Activated T-helper 2 cell treated with anti-CD3 and anti-CD28 coated beads, Interferon-gamma antibody, Interleukin-2, Interleukin-4, amounts not matched to agents 10 μg/mL and 5 μg/mL and 100 μg/mL, durations not matched to agents 14 hours and 24 hours and 36 hours (primary cell): Measurements from ENCODE around the gene MYO1A. TPM values are rescaled to one million over a fixed set of nuclear protein-coding genes. Genes with fewer than 3 reads are reported as not detected.
"Not testable (repeated sequence)": the region's sequence is repeated elsewhere in the genome, so short reads cannot be mapped to it uniquely, and the experiment has no call there.

Source experiments
- DNase-seq: peaks from one replicate; pipeline ENCODE4 v3.0.0; 2021; ENCODE audit warnings: low spot score
- H3K27ac Mint-ChIP-seq: one replicate; pipeline ENCODE4 v1.8.0; 2021; ENCODE audit warnings: mixed read lengths
- H3K27me3 Mint-ChIP-seq: one replicate; pipeline ENCODE4 v1.8.0; 2021; ENCODE audit warnings: low read depth, mixed read lengths
- H3K36me3 Mint-ChIP-seq: one replicate; pipeline ENCODE4 v1.8.0; 2021; ENCODE audit warnings: low read depth, mixed read lengths
- H3K4me1 Mint-ChIP-seq: one replicate; pipeline ENCODE4 v1.8.0; 2021; ENCODE audit warnings: low read depth, mixed read lengths
- H3K4me3 Mint-ChIP-seq: one replicate; pipeline ENCODE4 v1.8.0; 2021; ENCODE audit warnings: low read depth, mild to moderate bottlenecking, moderate library complexity, mixed read lengths
- H3K9me3 Mint-ChIP-seq: one replicate; pipeline ENCODE4 v1.8.0; 2021; ENCODE audit warnings: mixed read lengths
- intact Hi-C: fragments of 100-400 bp; cut with micrococcal nuclease; formaldehyde crosslinking; loops from one replicate; pipeline ENCODE4 v1.15.1; 2023
- total RNA-seq: library from RNA; stranded (reverse); gene quantifications from 2 replicates; pipeline ENCODE4 v1.2.3, GENCODE V29; 2022

Gene MYO1A
- total RNA-seq, 1 donor from 2014 or later, result 4.2 TPM

DNA sequence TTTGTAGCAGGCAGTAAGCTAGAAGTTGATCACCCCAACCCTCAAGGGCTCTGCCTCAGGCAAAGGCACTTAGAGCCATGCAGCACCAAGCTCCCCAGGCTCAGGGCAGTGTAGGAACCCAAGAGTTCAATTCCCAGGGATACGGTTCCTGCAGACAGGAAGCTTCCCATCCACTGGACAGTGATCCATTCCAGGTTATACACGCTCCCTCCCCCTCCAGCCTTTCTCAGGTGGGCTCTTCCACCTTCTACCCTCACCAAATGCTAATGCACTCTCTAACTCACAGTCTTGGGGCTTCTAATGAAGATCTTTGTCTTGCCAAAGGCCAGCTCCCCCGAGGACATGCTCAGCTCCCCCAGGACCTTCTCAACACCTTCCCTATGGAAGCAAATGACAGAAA lies 12.7 kb downstream of the MYO1A start:
- Mint-ChIP-seq H3K4me3 (no peak overlapping the region), H3K27me3 (no peaks in the 10 kb centered on the region), H3K36me3 (no peaks in the 10 kb centered on the region), H3K9me3 (no peaks in the 10 kb centered on the region), H3K27ac (no peak overlapping the region), H3K4me1 (no peaks in the 10 kb centered on the region)
- intact Hi-C loops, result no loop called here
- DNase-seq, result no peak

DNA sequence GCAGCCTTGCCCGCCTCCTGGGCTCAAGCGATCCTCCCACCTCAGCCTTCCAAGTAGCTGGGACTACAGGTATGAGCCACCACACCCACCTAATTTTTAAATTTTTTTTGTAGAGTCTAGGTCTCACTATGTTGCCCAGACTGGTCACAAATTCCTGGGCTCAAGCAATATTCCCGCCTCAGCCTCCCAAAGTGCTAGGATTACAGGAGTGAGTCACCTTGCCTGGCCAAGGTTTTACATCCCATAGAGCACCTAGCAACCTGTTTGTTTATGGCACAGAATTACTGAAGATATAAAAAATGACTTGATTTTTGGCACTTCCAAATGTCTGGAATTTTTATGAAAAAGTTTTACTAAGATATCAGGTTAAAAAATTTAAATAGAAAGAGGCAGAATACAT lies 16.5 kb downstream of the MYO1A start:
- H3K4me1 Mint-ChIP-seq, result peaks cover 16% of the 10 kb centered on the region
- intact Hi-C loops, result no loop called here
- no peaks in the 10 kb centered on the region for H3K27me3 Mint-ChIP-seq
- H3K27ac Mint-ChIP-seq, result no peak overlapping the region
- no peak for DNase-seq
- H3K4me3 Mint-ChIP-seq, result no peak overlapping the region
- no peaks in the 10 kb centered on the region for H3K36me3 Mint-ChIP-seq
- no peaks in the 10 kb centered on the region for H3K9me3 Mint-ChIP-seq

DNA sequence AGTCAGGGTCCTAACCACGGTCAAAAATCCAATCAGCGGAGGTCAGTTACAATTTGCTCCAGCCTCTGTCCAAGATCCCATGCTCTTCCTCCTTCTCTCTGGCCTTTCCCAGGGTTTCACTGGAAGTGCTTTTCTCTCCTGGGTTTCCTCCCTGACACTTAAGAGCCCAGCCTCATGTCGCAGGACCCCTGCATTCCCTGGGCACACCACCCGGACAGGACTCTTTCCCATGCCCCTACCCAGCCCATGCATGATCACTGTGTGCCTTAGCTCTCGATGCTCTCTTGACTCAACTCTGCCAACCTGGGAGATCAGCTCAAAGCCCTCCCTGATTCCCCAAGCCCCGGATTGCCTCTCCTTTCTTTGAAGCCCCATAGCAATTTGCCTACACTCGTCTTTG lies 18.1 kb downstream of the MYO1A start:
- H3K36me3 Mint-ChIP-seq, result no peaks in the 10 kb centered on the region
- no peaks in the 10 kb centered on the region for H3K27me3 Mint-ChIP-seq
- H3K9me3 Mint-ChIP-seq, result no peaks in the 10 kb centered on the region
- H3K4me3 Mint-ChIP-seq, result no peak overlapping the region
- H3K4me1 Mint-ChIP-seq, result peaks cover 26% of the 10 kb centered on the region
- intact Hi-C loops, result loop anchor here (1.0 kb wide), 1 partner anchor 31 kb away; no protein-coding TSS in a partner anchor
- no peak for DNase-seq
- H3K27ac Mint-ChIP-seq, result no peak overlapping the region

DNA sequence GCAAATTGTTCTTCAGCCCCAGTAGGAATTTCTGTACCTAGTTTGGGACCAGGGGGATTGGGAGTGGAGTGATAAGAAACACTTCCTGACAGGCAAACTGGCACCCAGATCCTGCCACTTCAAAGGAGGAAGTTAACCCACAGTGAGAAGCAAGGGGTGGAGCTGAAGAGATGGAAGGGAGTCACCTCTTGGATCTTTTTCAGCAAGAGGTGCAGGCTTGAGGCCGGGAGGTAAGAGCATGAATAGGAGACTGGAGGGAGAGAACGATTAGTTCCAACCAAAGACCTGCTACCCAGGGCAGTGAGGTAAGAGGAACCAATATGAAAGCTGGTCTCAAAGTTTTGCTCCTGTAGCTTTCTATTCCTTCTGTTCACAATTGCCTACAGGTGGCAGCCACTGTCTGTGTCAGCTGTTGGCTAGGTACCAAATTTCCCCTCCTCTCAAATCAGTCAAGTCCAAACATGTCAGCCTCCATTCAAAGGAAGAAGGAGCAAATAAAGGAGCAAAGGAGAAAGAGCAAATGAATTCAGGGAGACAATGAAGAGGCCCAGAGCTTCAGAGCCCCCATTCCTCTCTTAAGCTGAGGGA lies 18.7 kb downstream of the MYO1A start:
- intact Hi-C loops, result loop anchor here (1.0 kb wide), 1 partner anchor 31 kb away; no protein-coding TSS in a partner anchor
- H3K36me3 Mint-ChIP-seq, result no peaks in the 10 kb centered on the region
- DNase-seq, result no peak
- H3K27ac Mint-ChIP-seq, result no peak overlapping the region
- no peaks in the 10 kb centered on the region for H3K27me3 Mint-ChIP-seq
- H3K4me3 Mint-ChIP-seq, result no peak overlapping the region
- H3K4me1 Mint-ChIP-seq, result peaks cover 31% of the 10 kb centered on the region
- no peaks in the 10 kb centered on the region for H3K9me3 Mint-ChIP-seq

DNA sequence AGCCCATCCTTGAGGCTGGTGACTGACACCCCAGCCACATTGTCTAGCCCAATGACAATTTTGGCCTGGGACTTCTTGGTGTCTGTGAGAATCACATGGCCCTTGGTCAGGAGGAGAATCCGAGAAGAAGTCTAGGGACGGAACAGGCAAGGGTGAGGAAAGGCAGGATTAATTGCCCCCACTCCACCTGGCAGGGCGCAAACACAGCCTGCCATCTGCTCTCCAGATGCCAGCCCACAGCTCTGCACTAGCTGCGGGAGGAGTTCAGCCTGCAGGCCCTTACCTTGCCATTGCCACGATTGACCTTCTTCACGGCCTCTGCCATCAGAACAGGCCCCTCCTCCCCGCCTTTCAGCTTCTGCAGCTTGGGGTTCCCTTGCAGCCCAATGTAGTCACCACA lies 20.5 kb downstream of the MYO1A start:
- no peaks in the 10 kb centered on the region for H3K36me3 Mint-ChIP-seq
- H3K27ac Mint-ChIP-seq, result no peak overlapping the region
- intact Hi-C loops, result no loop called here
- no peaks in the 10 kb centered on the region for H3K27me3 Mint-ChIP-seq
- no peak for DNase-seq
- H3K9me3 Mint-ChIP-seq, result no peaks in the 10 kb centered on the region
- H3K4me1 Mint-ChIP-seq, result peaks cover 35% of the 10 kb centered on the region
- no peak overlapping the region for H3K4me3 Mint-ChIP-seq

DNA sequence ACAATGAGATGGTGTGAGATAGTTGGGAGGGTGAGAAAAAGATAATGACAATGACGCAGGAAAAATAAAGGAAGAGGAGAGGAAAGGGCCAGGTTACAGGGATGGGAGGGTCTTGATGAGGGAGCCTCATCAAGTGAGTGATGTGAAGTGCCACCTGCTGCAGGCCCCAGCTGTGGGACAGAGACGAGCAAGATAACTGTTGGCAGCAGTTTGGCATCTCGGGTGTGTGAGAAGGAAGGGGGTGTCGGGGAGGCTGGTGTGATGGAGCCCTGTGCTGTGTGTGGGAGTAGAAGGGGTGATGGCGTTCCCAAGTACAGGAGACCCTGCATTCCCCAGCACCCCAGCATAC lies 22.1 kb downstream of the MYO1A start:
- peaks cover 35% of the 10 kb centered on the region for H3K4me1 Mint-ChIP-seq
- H3K9me3 Mint-ChIP-seq, result no peaks in the 10 kb centered on the region
- no peak overlapping the region for H3K4me3 Mint-ChIP-seq
- no peaks in the 10 kb centered on the region for H3K36me3 Mint-ChIP-seq
- H3K27ac Mint-ChIP-seq, result peak overlapping the region; percentile 81
- DNase-seq, result no peak
- intact Hi-C loops, result loop anchor here (2.0 kb wide), 1 partner anchor 17 kb away; no protein-coding TSS in a partner anchor
- no peaks in the 10 kb centered on the region for H3K27me3 Mint-ChIP-seq

DNA sequence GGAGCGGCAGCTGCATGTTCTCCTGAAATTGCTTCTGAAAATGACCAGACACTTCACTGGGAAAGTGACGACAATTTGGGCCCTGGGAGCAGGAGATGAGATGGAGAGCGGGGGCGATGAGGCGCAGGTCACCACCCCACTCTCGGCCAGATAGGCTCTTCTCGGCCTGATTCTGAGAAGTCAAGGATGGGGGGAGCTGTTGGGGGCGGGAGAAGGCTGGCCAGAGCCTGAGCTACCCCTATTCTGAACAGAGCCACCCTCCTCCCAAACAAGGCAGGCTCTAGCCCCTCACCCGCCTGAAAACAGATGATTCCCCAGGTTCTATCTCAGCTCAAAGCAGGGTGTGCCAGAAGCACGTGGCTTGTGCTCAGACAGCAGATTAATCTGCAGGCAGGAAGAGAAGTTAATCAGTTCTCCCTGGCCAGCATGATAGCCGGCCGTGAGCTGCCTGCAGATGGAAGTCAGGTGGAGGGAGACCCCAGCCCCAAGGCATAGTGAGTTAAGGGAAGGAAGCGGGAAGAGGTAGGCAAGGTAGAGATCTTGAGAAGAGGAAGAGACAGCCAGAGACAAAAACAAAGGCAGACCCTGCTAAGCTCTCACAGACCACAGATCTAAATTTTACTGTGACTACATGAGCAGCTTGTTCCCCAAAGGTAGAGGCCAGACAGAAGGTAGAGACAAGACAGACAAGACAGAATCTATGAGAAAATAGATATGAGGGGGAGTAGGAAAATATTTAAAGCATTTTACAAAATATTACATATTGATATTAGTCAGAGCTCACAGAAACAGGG lies 22.7 kb downstream of the MYO1A start:
- Mint-ChIP-seq H3K27me3 (no peaks in the 10 kb centered on the region), H3K4me1 (peaks cover 35% of the 10 kb centered on the region), H3K36me3 (no peaks in the 10 kb centered on the region), H3K9me3 (no peaks in the 10 kb centered on the region), H3K27ac (peak overlapping the region; percentile 81), H3K4me3 (no peak overlapping the region)
- intact Hi-C loops, result loop anchor here (2.0 kb wide), 1 partner anchor 16 kb away; no protein-coding TSS in a partner anchor
- no peak for DNase-seq

DNA sequence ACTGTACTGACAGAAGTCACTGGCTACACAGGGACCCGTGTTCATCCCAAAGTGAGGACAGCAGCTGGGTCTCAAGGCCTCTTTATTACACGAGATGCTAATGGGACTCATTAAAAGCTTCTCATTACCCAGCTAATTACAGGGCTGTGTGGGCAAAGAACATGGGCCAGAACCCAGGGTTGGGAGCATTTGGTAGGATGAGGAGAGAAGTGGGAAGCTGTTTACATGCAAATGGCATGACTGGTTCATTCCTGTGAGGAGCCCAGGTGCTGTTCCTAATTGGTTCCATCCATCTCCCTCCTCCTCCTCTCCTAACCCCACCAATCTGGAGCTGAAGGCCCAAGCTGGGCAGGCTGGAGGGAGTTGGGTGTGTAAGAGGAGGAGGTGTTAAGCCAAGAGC lies 24.7 kb downstream of the MYO1A start:
- intact Hi-C loops, result no loop called here
- no peak for DNase-seq
- peaks cover 22% of the 10 kb centered on the region for H3K4me1 Mint-ChIP-seq
- H3K9me3 Mint-ChIP-seq, result no peaks in the 10 kb centered on the region
- no peak overlapping the region for H3K27ac Mint-ChIP-seq
- H3K4me3 Mint-ChIP-seq, result no peak overlapping the region
- H3K27me3 Mint-ChIP-seq, result no peaks in the 10 kb centered on the region
- H3K36me3 Mint-ChIP-seq, result no peaks in the 10 kb centered on the region

GRCh38 chr12:57022324-57022723 lies 27.6 kb downstream of the MYO1A start:
- intact Hi-C loops, H3K4me3 Mint-ChIP-seq, H3K27me3 Mint-ChIP-seq, H3K27ac Mint-ChIP-seq, H3K36me3 Mint-ChIP-seq, H3K9me3 Mint-ChIP-seq, DNase-seq: not testable (repeated sequence)
- peaks cover 16% of the 10 kb centered on the region for H3K4me1 Mint-ChIP-seq

DNA sequence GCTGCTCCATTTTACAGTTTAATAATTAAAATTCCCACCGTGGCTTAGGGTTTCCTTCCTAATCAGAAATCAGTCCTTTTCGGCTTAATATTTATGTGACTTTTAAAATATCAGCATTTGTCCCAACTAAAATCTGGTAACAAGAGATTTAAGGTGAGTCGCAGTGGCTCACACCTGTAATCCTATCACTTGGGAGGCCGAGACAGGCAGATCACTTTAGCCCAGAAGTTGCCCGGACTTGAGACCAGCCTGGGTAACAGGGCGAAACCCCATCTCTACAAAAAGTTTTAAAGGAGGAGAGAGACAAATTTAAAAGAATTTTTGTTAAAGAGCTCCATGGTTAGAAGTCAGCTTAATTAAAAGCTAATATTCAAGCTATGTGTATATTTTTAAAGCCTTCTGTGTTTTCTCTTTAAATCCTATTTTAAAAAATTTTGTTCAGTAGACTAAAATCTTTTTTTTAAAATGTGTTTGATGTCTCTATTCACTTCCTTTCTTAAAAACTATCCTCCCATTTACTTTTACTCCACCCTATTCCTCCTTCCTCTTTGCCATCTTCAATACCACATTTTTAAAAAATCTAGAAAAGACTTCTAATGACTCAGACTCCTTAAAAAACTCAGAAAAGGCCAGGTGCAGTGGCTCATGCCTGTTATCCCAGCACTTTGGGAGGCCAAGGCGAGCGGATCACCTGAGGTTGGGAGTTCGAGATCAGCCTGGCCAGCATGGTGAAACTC lies 29.8 kb downstream of the MYO1A start:
- Mint-ChIP-seq H3K27me3 (peaks cover 2% of the 10 kb centered on the region), H3K36me3 (no peaks in the 10 kb centered on the region), H3K9me3 (no peaks in the 10 kb centered on the region), H3K4me1 (peaks cover 3% of the 10 kb centered on the region), H3K4me3 (no peak overlapping the region), H3K27ac (no peak overlapping the region)
- intact Hi-C loops, result no loop called here
- no peak for DNase-seq

- peaks cover 3% of the 10 kb centered on the region for H3K4me1 Mint-ChIP-seq
- no peaks in the 10 kb centered on the region for H3K9me3 Mint-ChIP-seq
- peaks cover 9% of the 10 kb centered on the region for H3K27me3 Mint-ChIP-seq
- no peak overlapping the region for H3K4me3 Mint-ChIP-seq
- intact Hi-C loops, result no loop called here
- H3K27ac Mint-ChIP-seq, result no peak overlapping the region
- H3K36me3 Mint-ChIP-seq, result no peaks in the 10 kb centered on the region
- DNase-seq, result no peak
Measured at GRCh38 chr12:57018906-57019305, 31.0 kb downstream of the MYO1A start.

GRCh38 chr12:57018353-57018752 lies 31.6 kb downstream of the MYO1A start:
- H3K36me3 Mint-ChIP-seq, H3K4me1 Mint-ChIP-seq, H3K27ac Mint-ChIP-seq, H3K4me3 Mint-ChIP-seq, H3K9me3 Mint-ChIP-seq, DNase-seq, intact Hi-C loops: not testable (repeated sequence)
- peaks cover 10% of the 10 kb centered on the region for H3K27me3 Mint-ChIP-seq

DNA sequence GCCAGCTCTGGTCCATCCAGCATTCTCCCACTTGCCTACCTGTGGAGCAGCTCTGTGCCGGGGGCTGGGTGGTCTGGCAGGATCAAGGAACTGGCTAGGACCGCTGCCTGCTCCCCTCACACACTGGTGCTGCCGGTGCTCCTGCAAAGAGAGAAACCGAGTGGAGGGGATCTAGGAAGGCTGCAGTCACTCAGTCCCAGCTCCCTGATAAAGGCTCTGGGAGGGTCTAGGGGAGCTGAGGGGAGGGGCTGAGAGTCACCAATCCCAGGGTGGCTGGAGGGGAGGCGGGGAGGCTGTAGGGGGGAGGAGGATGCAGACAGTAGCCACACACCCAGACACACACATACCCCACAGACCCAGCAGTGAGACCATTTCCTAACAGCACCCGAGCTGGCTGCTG lies 33.6 kb downstream of the MYO1A start, which contains the start of gene TAC3:
TAC3 (minus strand) TSS at position 182 of the 400 bp plus-strand sequence. CDS start 732 bp downstream, outside the sequence.
- peaks cover 13% of the 10 kb centered on the region for H3K4me1 Mint-ChIP-seq
- no peaks in the 10 kb centered on the region for H3K9me3 Mint-ChIP-seq
- no peak within 1 kb of the TSS for H3K4me3 Mint-ChIP-seq
- H3K36me3 Mint-ChIP-seq, result no peaks in the 10 kb centered on the region
- no peak for DNase-seq
- intact Hi-C loops, result no loop called here
- H3K27ac Mint-ChIP-seq, result no peak within 1 kb of the TSS
- peaks cover 10% of the 10 kb centered on the region for H3K27me3 Mint-ChIP-seq
